Prostate gland (tissue), 2 donors: ENCODE measurements around the gene ADAP2. TPM values are rescaled to one million over a fixed set of nuclear protein-coding genes. Genes with fewer than 3 reads are reported as not detected.

ENCODE experiments used
- DNase-seq: peaks from one replicate; pipeline ENCODE4 v3.0.0-alpha.2; 2019; ENCODE audit warnings: low spot score
- H3K27ac ChIP-seq, 2 donors: fragments of 200-600 bp; sonication (generic); 2 replicates each; pipeline ENCODE4 v1.5.1; 2017 to 2019
- H3K27me3 ChIP-seq: fragments of 200-600 bp; sonication (generic); replicated peaks from 2 replicates; pipeline ENCODE4 v1.5.1; 2019; ENCODE audit not compliant: insufficient read depth
- H3K36me3 ChIP-seq, 2 donors: fragments of 200-600 bp; sonication (generic); 1 replicate in 1 of 2; 2 replicates in 1 of 2; pipeline versions ENCODE4 v1.5.1 to v1.8.1; 2017 to 2019
- H3K4me1 ChIP-seq: fragments of 200-600 bp; sonication (generic); replicated peaks from 2 replicates; pipeline ENCODE4 v1.5.1; 2019
- H3K4me3 ChIP-seq, 2 donors: fragments of 200-600 bp; sonication (generic); 2 replicates each; pipeline ENCODE4 v1.5.1; 2017 to 2019
- H3K9me3 ChIP-seq: fragments of 200-600 bp; sonication (generic); 2 replicates; pipeline ENCODE4 v1.5.1; 2017
- CTCF ChIP-seq, 4 experiments: fragments of 200-600 bp in 2 of 4; fragments of 450-650 bp in 2 of 4; sonication (generic) in 2 of 4; IDR thresholded peaks; 1 replicate in 3 of 4; 2 replicates in 1 of 4; pipeline ENCODE4 v1.5.1; 2016 to 2019; ENCODE audit warnings: antibody characterized with exemption in 4 of 4, mild to moderate bottlenecking in 2 of 4, moderate library complexity in 2 of 4
- POLR2A ChIP-seq: fragments of 450-650 bp; IDR thresholded peaks from one replicate; pipeline ENCODE4 v1.6.1; 2016; ENCODE audit warnings: antibody characterized with exemption, mild to moderate bottlenecking
- POLR2AphosphoS5 ChIP-seq: sonication (generic); formaldehyde crosslinking; IDR thresholded peaks from one replicate; pipeline ENCODE4 v1.6.1; 2017; ENCODE audit warnings: antibody characterized with exemption
- WGBS: methylation state at CpG from one replicate; pipeline ENCODE4 v1.1.5; 2018; 5-methylcytosine and 5-hydroxymethylcytosine counted together
- intact Hi-C: fragments of 100-400 bp; cut with DNase I; formaldehyde crosslinking; loops from one replicate; pipeline ENCODE4 v1.14.2; 2022
- total RNA-seq, 2 donors: library from RNA; depleted of rRNA; stranded (reverse); fragments of >200 nt; gene quantifications; one replicate each; pipeline ENCODE4 v1.1.0, GENCODE V29; 2016

ADAP2 gene
- total RNA-seq = 10 to 100 TPM in 1 of 2 donors, 1 to 10 TPM in 1; 5.8 to 12.3 TPM

GRCh38 chr17:30921544-30922196, at the start of gene ADAP2:
Gene ADAP2 (plus strand): TSS chr17:30921945. CDS start chr17:30922015, 70 bp downstream.
- Histone ChIP-seq H3K4me1 (no peaks in the 10 kb centered on the region), H3K9me3 (no peaks in the 10 kb centered on the region), H3K27ac (no peak within 1 kb of the TSS), H3K36me3 (no peaks in the 10 kb centered on the region), H3K27me3 (no peaks in the 10 kb centered on the region), H3K4me3 (peak within 1 kb of the TSS; percentile 31 to 47)
- DNase-seq = peak; percentile 43
- no peak for TF ChIP-seq POLR2AphosphoS5
- no peak for TF ChIP-seq CTCF (IDR thresholded peaks at IDR 0.05)
- no peak for TF ChIP-seq POLR2A
- intact Hi-C loops = no loop called here
- WGBS = 4% methylated on average over 38 of the region's 60 CpGs

- intact Hi-C loops = no loop called here
- Histone ChIP-seq H3K36me3 (no peaks in the 10 kb centered on the region), H3K4me3 (no peak overlapping the region), H3K27me3 (no peaks in the 10 kb centered on the region), H3K9me3 (no peaks in the 10 kb centered on the region), H3K4me1 (no peaks in the 10 kb centered on the region), H3K27ac (no peak overlapping the region)
- WGBS = 97% methylated on average over 5 of the region's 5 CpGs
- no peak for DNase-seq
- no peak for TF ChIP-seq CTCF (IDR thresholded peaks at IDR 0.05)
- TF ChIP-seq POLR2AphosphoS5 = no peak
- no peak for TF ChIP-seq POLR2A
These were observed 35.6 kb upstream of the ADAP2 start for GRCh38 chr17:30886187-30886586.

- Histone ChIP-seq H3K4me1 (no peaks in the 10 kb centered on the region), H3K9me3 (no peaks in the 10 kb centered on the region)
These were observed 27.5 kb upstream of the ADAP2 start for GRCh38 chr17:30894236-30894635.

GRCh38 chr17:30897311-30897710, 24.4 kb upstream of the ADAP2 start:
- TF ChIP-seq POLR2A (no peak), POLR2AphosphoS5 (no peak), CTCF (IDR thresholded peaks at IDR 0.05) (no peak)
- Histone ChIP-seq H3K9me3 (no peaks in the 10 kb centered on the region), H3K4me3 (no peak overlapping the region), H3K27ac (no peak overlapping the region), H3K4me1 (no peaks in the 10 kb centered on the region), H3K27me3 (no peaks in the 10 kb centered on the region), H3K36me3 (no peaks in the 10 kb centered on the region)
- DNase-seq = no peak
- 74% methylated on average over 5 of the region's 5 CpGs for WGBS
- intact Hi-C loops = no loop called here

More at GRCh38 chr17:30894236-30894635, 27.5 kb upstream of the ADAP2 start:
- H3K27ac ChIP-seq = no peak overlapping the region
- intact Hi-C loops = no loop called here
- H3K27me3 ChIP-seq = no peaks in the 10 kb centered on the region
- DNase-seq = no peak
- H3K4me3 ChIP-seq = no peak overlapping the region
- 93% methylated on average over 3 of the region's 3 CpGs for WGBS
- H3K36me3 ChIP-seq = no peaks in the 10 kb centered on the region
- no peak for TF ChIP-seq POLR2AphosphoS5
- TF ChIP-seq CTCF (IDR thresholded peaks at IDR 0.05) = no peak
- TF ChIP-seq POLR2A = no peak

- peak overlapping the region; percentile 57 to 70 for H3K4me3 ChIP-seq
- no peak for DNase-seq
- intact Hi-C loops = loop anchor here (5.0 kb wide), 1 partner anchor 303 kb away; no protein-coding TSS in a partner anchor
- no peaks in the 10 kb centered on the region for H3K4me1 ChIP-seq
- H3K36me3 ChIP-seq = no peaks in the 10 kb centered on the region
- H3K27ac ChIP-seq = peak overlapping the region; percentile 90
- no peaks in the 10 kb centered on the region for H3K27me3 ChIP-seq
- TF ChIP-seq CTCF (IDR thresholded peaks at IDR 0.05) (no peak), POLR2AphosphoS5 (no peak), POLR2A (no peak)
- H3K9me3 ChIP-seq = no peaks in the 10 kb centered on the region
- 0% methylated on average over 11 of the region's 11 CpGs for WGBS
These were observed 16.0 kb upstream of the ADAP2 start for GRCh38 chr17:30905742-30906100.
